Activated CD4-positive, alpha-beta T cell treated with anti-CD3 and anti-CD28 coated beads for 24 hours (primary cell): ENCODE results near the gene SPEM2.
"Not testable (repeated sequence)": the region's sequence is repeated elsewhere in the genome, so short reads cannot be mapped to it uniquely, and the experiment has no call there.

ENCODE experiments used
- DNase-seq, 2 donors: peaks; one replicate each; pipeline ENCODE4 v3.0.0-alpha.2; 2020; ENCODE audit warnings: low read depth in 2 of 2

Gene SPEM2

DNA sequence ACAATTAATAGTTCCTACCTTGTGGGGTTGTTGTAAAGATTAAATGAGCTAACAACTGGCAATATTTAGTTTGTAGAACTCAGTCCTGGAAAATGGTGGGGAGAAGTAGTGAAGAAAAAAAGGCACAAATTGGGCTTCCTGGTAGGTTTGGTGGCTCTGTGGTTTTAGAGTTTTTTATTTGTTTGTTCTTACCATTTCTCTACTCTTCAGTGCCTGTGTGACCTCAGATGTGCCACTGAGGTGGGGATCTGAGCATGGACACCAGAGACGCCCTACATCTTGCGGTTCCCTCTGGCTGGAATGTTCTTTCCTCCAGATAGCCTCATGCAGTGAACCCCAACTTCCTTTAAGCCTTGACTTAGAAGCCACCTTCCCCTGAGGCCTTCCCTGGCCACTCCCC, 46.3 kb downstream of the SPEM2 start:
- no peak for DNase-seq

DNA sequence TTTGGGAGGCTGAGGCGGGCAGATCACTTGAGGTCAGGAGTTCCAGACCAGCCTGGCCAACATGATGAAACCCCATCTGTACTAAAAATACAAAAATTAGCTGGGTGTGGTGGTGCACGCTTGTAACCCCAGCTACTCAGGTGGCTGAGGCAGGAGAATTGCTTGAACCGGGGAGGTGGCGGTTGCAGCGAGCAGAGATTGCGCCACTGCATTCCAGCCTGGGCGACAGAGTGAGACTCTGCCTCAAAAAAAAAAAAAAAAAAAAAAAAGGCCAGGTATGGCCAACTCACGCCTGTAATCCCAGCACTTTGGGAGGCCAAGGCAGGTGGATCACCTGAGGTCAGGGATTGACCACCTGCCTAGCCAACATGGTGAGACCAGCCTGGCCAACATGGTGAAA, 49.4 kb downstream of the SPEM2 start:
- not testable (repeated sequence) for DNase-seq

DNA sequence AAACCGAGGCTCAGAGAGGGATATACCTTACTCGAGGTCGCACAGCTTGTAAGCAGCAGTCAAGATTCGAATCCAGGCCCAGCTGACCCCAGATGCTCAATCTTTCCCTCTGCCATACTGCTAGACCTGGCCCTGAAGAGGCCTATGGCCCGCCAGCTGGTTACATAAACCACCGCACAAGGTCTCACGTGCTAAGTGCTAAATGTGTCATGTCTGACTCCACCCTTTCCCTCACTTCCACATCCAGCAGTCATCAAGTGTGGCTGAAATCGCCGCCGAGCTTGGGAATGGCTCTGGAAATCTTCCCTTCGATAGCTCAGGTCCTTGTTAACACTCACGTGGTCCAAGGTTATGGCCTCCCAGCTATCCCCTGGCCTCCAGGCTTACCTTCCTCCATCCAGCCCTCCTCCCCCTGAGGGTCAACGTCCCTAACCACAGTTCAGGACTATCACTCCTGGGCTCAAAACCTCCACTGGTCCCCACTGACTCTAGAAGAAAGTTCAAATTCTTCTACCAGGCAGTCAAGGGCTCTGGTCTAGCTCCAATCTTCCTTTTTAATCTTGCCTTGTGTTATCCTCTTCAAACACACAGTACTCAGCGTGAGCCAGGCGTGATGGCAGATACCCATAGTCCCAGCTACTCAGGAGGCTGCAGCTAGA, 50.5 kb downstream of the SPEM2 start:
- no peak for DNase-seq

DNA sequence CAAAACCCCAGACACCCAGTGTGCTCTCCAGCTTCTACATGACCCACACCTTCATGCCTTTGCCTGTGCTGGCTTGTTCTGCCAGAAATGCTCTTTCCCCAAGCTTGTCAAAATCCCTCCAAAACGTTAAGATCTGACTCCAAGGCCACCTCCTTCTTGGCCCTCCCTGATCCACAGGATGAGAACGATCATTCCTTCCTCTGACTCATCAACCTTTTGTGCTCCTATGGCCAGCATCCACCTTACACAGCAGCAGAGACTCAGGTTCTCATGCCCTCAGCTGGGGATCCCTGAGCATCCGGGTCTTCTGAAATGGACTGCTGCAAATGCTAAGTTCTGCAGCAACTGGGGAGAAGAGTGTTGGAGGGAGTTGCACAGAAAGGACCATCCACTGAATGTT, 51.1 kb downstream of the SPEM2 start:
- DNase-seq: no peak

DNA sequence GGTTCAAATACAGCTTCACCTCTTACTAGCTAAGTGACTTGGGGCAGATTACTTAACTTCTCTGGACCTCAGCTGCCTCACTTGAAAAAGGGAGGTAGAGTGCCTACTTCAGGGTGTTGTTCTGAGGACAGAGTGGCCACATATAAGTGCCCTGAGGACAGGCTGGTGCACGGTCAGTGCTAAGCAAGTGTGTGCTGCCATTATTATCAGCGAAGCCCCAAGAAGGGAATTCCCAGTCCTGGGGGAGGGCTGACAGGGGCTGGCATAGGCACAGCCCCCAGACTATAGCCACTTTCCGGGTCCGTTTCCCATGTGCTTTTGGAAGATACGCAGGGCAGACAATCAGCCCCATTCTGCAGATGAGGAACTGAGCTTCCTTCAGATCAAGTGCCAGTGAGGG, 51.5 kb downstream of the SPEM2 start:
- no peak for DNase-seq
